ENCODE data around the gene ZC3H15.

Gene ZC3H15

DNA sequence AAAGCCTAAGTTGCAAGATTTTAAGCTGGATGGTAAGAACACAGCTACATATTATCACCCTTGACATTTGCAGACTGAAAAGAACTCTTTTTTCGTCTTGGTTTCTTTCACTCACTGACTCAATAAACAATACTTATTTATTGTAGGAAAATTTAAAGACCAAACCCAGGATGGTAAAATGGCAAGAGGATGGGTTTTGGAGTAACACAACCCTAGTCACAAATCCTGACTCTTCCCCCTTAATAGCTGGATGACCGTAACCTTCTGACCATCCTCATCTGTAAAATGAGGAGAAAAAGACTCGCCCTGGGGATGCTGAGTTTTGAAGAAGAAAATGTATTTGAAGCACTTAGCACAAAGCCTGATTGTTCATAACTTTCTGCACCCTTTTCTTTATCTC lies 48.3 kb downstream of the ZC3H15 start:
- no peak overlapping the region for H3K4me3 ChIP-seq (ENCODE audit: low read length, poor library complexity, severe bottlenecking)
- no peak overlapping the region for H3K4me2 ChIP-seq (ENCODE audit: low read depth, low read length, poor library complexity, severe bottlenecking)
- no peaks in the 10 kb centered on the region for H3K4me1 ChIP-seq (ENCODE audit: insufficient read depth, low read length, poor library complexity, severe bottlenecking)
- no peaks in the 10 kb centered on the region for H3F3A ChIP-seq (ENCODE audit: low read depth)
- H3K9me3 ChIP-seq (ENCODE audit: insufficient read depth, low read depth, low read length) = no peaks in the 10 kb centered on the region
- no peaks in the 10 kb centered on the region for H3K27me3 ChIP-seq (ENCODE audit: insufficient read depth, low read length, poor library complexity, severe bottlenecking)
- H2AFZ ChIP-seq (ENCODE audit: low read length) = no peak overlapping the region
- no peaks in the 10 kb centered on the region for H4K20me1 ChIP-seq (ENCODE audit: insufficient read depth, low read length, poor library complexity, severe bottlenecking)
- H3K9me2 ChIP-seq (replicated peaks; ENCODE audit: low read depth, low read length) = no peaks in the 10 kb centered on the region
- no peak for TF ChIP-seq EZH2phosphoT487 (IDR thresholded peaks at IDR 0.05; ENCODE audit: borderline replicate concordance)
- TF ChIP-seq, protein P1, sequence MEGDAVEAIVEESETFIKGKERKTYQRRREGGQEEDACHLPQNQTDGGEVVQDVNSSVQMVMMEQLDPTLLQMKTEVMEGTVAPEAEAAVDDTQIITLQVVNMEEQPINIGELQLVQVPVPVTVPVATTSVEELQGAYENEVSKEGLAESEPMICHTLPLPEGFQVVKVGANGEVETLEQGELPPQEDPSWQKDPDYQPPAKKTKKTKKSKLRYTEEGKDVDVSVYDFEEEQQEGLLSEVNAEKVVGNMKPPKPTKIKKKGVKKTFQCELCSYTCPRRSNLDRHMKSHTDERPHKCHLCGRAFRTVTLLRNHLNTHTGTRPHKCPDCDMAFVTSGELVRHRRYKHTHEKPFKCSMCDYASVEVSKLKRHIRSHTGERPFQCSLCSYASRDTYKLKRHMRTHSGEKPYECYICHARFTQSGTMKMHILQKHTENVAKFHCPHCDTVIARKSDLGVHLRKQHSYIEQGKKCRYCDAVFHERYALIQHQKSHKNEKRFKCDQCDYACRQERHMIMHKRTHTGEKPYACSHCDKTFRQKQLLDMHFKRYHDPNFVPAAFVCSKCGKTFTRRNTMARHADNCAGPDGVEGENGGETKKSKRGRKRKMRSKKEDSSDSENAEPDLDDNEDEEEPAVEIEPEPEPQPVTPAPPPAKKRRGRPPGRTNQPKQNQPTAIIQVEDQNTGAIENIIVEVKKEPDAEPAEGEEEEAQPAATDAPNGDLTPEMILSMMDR (conservative IDR thresholded peaks at IDR 0.05; ENCODE audit: low read length) = no peak
- no peaks in the 10 kb centered on the region for H3K79me2 ChIP-seq (ENCODE audit: insufficient read depth, low read length)
- no peaks in the 10 kb centered on the region for H3K36me3 ChIP-seq (ENCODE audit: insufficient read depth, low read length)
- H3K9ac ChIP-seq (ENCODE audit: low read depth, low read length, poor library complexity, severe bottlenecking) = no peak overlapping the region

DNA sequence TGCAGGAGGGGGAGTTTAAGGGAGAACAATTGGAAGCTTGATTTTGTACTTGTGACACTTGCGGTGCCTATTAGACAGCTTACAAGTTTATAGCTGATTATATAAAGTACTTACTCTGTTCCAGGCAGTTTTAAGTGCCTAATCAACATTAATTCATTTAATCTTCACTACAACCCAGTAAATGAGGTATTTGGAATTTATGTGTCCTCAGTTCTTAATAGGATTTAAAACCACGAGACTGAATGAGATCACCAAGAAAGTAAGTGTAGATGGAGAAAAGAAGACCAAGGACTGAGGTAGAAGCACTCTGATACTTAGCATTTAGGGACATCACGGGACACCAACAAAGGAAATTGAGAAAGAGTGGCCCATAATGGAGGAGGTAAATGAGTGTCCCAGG lies 49.8 kb downstream of the ZC3H15 start:
- Histone ChIP-seq H4K20me1 (ENCODE audit: insufficient read depth, low read length, poor library complexity, severe bottlenecking) (no peaks in the 10 kb centered on the region), H3K4me1 (ENCODE audit: insufficient read depth, low read length, poor library complexity, severe bottlenecking) (no peaks in the 10 kb centered on the region), H3K9ac (ENCODE audit: low read depth, low read length, poor library complexity, severe bottlenecking) (no peak overlapping the region), H3K79me2 (ENCODE audit: insufficient read depth, low read length) (no peaks in the 10 kb centered on the region), H3F3A (ENCODE audit: low read depth) (no peaks in the 10 kb centered on the region), H3K4me2 (ENCODE audit: low read depth, low read length, poor library complexity, severe bottlenecking) (no peak overlapping the region), H3K9me3 (ENCODE audit: insufficient read depth, low read depth, low read length) (no peaks in the 10 kb centered on the region), H3K27me3 (ENCODE audit: insufficient read depth, low read length, poor library complexity, severe bottlenecking) (no peaks in the 10 kb centered on the region), H2AFZ (ENCODE audit: low read length) (no peak overlapping the region), H3K36me3 (ENCODE audit: insufficient read depth, low read length) (no peaks in the 10 kb centered on the region), H3K9me2 (replicated peaks; ENCODE audit: low read depth, low read length) (no peaks in the 10 kb centered on the region), H3K4me3 (ENCODE audit: low read length, poor library complexity, severe bottlenecking) (no peak overlapping the region)
- TF ChIP-seq, protein P1 (conservative IDR thresholded peaks at IDR 0.05; ENCODE audit: low read length) = no peak
- TF ChIP-seq EZH2phosphoT487 (IDR thresholded peaks at IDR 0.05; ENCODE audit: borderline replicate concordance) = no peak

DNA sequence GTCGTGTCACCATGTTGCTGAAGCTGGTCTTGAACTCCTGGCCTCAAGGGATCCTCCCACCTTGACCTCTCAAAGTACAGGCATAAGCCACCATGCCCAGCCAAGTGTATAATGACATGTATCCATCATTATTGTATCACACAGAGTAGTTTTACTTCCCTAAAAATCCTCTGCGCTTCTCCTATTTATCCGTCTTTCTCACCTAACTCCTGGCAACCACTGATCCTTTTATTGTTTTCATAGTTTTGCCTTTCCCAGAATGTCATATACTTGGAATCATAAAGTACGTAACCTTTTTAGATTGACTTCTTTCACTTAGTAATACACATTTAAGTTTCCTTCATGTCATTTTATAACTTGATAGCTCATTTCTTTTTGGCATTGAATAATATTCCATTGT lies 51.0 kb downstream of the ZC3H15 start:
- no peaks in the 10 kb centered on the region for H4K20me1 ChIP-seq (ENCODE audit: insufficient read depth, low read length, poor library complexity, severe bottlenecking)
- H3K79me2 ChIP-seq (ENCODE audit: insufficient read depth, low read length) = no peaks in the 10 kb centered on the region
- H3K9ac ChIP-seq (ENCODE audit: low read depth, low read length, poor library complexity, severe bottlenecking) = no peak overlapping the region
- H3K9me2 ChIP-seq (replicated peaks; ENCODE audit: low read depth, low read length) = no peaks in the 10 kb centered on the region
- no peak overlapping the region for H3K4me3 ChIP-seq (ENCODE audit: low read length, poor library complexity, severe bottlenecking)
- no peaks in the 10 kb centered on the region for H3K27me3 ChIP-seq (ENCODE audit: insufficient read depth, low read length, poor library complexity, severe bottlenecking)
- H3K4me2 ChIP-seq (ENCODE audit: low read depth, low read length, poor library complexity, severe bottlenecking) = no peak overlapping the region
- TF ChIP-seq EZH2phosphoT487 (IDR thresholded peaks at IDR 0.05; ENCODE audit: borderline replicate concordance) = no peak
- TF ChIP-seq, protein P1 (conservative IDR thresholded peaks at IDR 0.05; ENCODE audit: low read length) = no peak
- no peak overlapping the region for H2AFZ ChIP-seq (ENCODE audit: low read length)
- no peaks in the 10 kb centered on the region for H3K36me3 ChIP-seq (ENCODE audit: insufficient read depth, low read length)
- H3F3A ChIP-seq (ENCODE audit: low read depth) = no peaks in the 10 kb centered on the region
- no peaks in the 10 kb centered on the region for H3K9me3 ChIP-seq (ENCODE audit: insufficient read depth, low read depth, low read length)
- H3K4me1 ChIP-seq (ENCODE audit: insufficient read depth, low read length, poor library complexity, severe bottlenecking) = no peaks in the 10 kb centered on the region

Measured in Loucy (cell line).